BLaER1 treated with 17β-estradiol and CSF1 and Interleukin-3, amounts not matched to agents 10 nM and 100 nM (cell line): ENCODE measurements around the gene ILRUN.
A peak's percentile ranks its signal among the peaks of the same experiment; 100 is the strongest.

ENCODE experiments used
- H3K27ac ChIP-seq, 11 experiments: shearing (Covaris generic); formaldehyde crosslinking; 2 replicates each; pipeline ENCODE4 v1.8.1; 2022
- H3K27me3 ChIP-seq, 11 experiments: shearing (Covaris generic); formaldehyde crosslinking; 2 replicates each; pipeline ENCODE4 v1.8.1; 2022
- H3K36me3 ChIP-seq, 11 experiments: shearing (Covaris generic); formaldehyde crosslinking; 2 replicates each; pipeline ENCODE4 v1.8.1; 2022
- H3K4me1 ChIP-seq, 10 experiments: shearing (Covaris generic); formaldehyde crosslinking; 2 replicates each; pipeline ENCODE4 v1.8.1; 2022
- H3K4me2 ChIP-seq, 11 experiments: shearing (Covaris generic); formaldehyde crosslinking; 2 replicates each; pipeline ENCODE4 v1.8.1; 2022
- H3K4me3 ChIP-seq, 10 experiments: shearing (Covaris generic); formaldehyde crosslinking; 2 replicates each; pipeline ENCODE4 v1.8.1; 2022
- H3K9ac ChIP-seq, 11 experiments: shearing (Covaris generic); formaldehyde crosslinking; 2 replicates each; pipeline ENCODE4 v1.8.1; 2022
- H3K9me3 ChIP-seq, 11 experiments: shearing (Covaris generic); formaldehyde crosslinking; replicated peaks in 1 of 11; 2 replicates each; pipeline ENCODE4 v1.8.1; 2022
- H4K20me1 ChIP-seq, 11 experiments: shearing (Covaris generic); formaldehyde crosslinking; 2 replicates each; pipeline ENCODE4 v1.8.1; 2022
- Cebpa-rat ChIP-seq, 11 experiments: shearing (Covaris generic); IDR thresholded peaks; 2 replicates each; pipeline ENCODE4 v1.8.1; 2022

ILRUN gene

DNA sequence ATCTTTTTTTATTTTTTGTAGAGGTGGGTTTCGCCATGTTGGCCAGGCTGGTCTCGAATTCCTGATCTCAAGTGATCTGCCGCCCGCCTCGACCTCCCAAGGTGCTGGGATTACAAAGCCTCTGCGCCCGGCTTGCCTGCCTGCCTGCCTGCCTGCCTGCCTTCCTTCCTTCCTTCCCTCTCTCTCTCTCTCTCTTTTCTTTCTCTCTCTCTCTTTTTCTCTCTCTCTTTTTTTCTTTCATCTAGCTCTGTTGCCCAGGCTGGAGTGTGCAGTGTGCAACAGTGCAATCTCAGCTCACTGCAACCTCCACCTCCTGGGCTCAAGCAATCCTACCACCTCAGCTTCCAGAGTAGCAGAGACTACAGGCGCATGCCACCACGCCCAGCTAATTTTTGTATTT lies 4.6 kb upstream of the ILRUN start:
- Histone ChIP-seq H3K9ac (no peak overlapping the region), H3K36me3 (no peaks in the 10 kb centered on the region), H3K4me3 (no peak overlapping the region), H3K27ac (no peak overlapping the region), H3K9me3 (no peaks in the 10 kb centered on the region), H3K4me2 (no peak overlapping the region), H3K4me1 (peaks cover 0 to 12% (median 6%) of the 10 kb centered on the region in 10 experiments; a peak in 12 of 20 replicates), H3K27me3 (no peaks in the 10 kb centered on the region), H4K20me1 (peaks cover 0 to 2% (median under 1%) of the 10 kb centered on the region in 11 experiments; a peak in 6 of 22 replicates)
- TF ChIP-seq Cebpa-rat (IDR thresholded peaks at IDR 0.05): no peak

DNA sequence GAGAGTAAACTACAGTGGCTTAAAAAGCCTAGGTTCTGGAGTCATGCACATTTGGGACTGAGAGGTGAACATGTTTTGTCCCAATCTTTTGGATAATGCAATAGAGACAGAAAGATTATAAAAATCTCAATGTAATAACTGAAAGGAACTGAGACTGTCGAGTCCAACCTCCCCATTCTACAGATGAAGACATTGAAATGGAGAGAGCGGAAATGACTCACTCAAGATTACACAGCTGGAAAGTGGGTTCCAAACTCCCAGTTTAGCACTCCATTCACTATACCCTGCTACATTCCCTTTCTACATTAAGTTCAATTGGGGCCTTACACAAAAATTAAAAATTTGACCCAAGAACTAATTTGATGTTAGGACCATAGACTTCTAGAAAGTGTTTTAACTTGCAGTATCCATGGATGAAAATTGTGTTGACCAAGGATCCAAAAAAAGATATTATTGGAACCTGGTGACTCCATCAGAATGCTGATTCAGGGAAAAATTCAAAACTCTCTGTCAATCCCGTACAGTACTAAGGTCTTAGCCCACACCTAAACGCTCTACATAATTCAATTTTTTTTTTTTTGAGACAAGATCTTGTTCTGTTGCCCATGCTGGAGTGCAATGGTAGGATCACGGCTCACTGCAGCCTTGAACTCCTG lies 1.5 kb upstream of the ILRUN start:
- peaks cover 22 to 38% (median 33%) of the 10 kb centered on the region in 10 experiments for H3K4me1 ChIP-seq
- TF ChIP-seq Cebpa-rat (IDR thresholded peaks at IDR 0.05): no peak
- H3K4me3 ChIP-seq: peak overlapping the region in 2 of 10 experiments; percentile 88 to 99; a peak in 1 of 20 replicates
- H3K9ac ChIP-seq: no peak overlapping the region
- no peaks in the 10 kb centered on the region for H3K27me3 ChIP-seq
- H4K20me1 ChIP-seq: peaks cover 23 to 34% (median 32%) of the 10 kb centered on the region in 11 experiments; a peak in 19 of 22 replicates
- H3K4me2 ChIP-seq: peak overlapping the region in 10 of 11 experiments; percentile 66 to 93 (median 82); a peak in 13 of 22 replicates
- H3K36me3 ChIP-seq: peaks cover 0 to 17% (median 2%) of the 10 kb centered on the region in 11 experiments; a peak in 5 of 22 replicates
- H3K9me3 ChIP-seq: no peaks in the 10 kb centered on the region
- H3K27ac ChIP-seq: no peak overlapping the region

DNA sequence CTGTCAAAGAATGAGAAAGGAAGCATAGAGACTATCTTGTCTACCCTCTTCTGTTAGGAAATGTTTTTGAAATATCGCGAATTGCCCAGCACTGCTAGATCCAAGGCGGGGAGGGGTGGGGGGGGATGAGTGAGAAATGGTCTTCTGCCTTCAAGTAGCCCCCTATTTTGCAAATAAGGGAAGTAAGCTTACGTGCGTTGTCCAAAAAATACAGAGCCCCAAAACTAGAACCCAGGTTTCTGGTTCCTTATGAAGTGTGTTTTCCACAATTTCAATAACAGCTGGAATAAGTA lies 923 bp upstream of the ILRUN start:
- TF ChIP-seq Cebpa-rat (IDR thresholded peaks at IDR 0.05): no peak
- Histone ChIP-seq H3K9ac (peak overlapping the region in 8 of 11 experiments; percentile 68 to 98 (median 78); a peak in 14 of 22 replicates), H3K36me3 (peaks cover 0 to 22% (median 4%) of the 10 kb centered on the region in 11 experiments; a peak in 7 of 22 replicates), H3K9me3 (no peaks in the 10 kb centered on the region), H3K27me3 (no peaks in the 10 kb centered on the region), H3K27ac (peak overlapping the region in 10 of 11 experiments; percentile 72 to 91 (median 84); a peak in 15 of 22 replicates), H4K20me1 (peaks cover 27 to 39% (median 37%) of the 10 kb centered on the region in 11 experiments; a peak in 19 of 22 replicates), H3K4me1 (peaks cover 28 to 41% (median 33%) of the 10 kb centered on the region in 10 experiments), H3K4me3 (peak overlapping the region; percentile 79 to 99 (median 90); a peak in 19 of 20 replicates), H3K4me2 (peak overlapping the region; percentile 66 to 93 (median 81))

DNA sequence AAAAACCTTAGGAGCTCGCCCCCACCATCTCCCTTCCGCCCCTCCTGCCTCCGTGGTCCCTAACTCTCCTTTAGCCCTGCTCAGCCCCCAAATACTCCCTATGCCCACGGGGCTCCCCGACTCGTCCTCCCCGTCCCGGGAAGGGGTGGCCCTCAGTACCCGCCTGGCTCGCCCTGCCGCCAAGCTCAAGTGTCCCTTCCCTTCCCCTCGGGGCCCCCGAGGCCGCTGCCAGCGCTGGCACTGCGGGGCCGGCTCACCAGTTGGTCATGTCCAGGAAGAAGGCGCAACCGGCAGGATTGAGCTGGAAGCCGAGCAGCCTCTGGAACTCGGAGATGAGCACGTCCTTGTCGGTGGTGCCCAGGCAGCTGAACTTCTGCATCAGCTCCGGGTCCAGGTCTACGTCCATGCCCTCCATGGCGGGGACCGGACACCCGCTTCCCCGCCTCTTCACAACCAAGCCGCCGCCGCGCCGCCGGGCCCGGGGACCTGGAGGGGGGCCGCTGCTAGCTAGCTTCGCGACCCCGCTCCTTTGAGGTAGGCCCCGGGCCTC lies 303 bp downstream of the ILRUN start:
- H3K4me2 ChIP-seq: peak overlapping the region; percentile 83 to 100 (median 95)
- peak overlapping the region; percentile 79 to 99 (median 90) for H3K4me3 ChIP-seq
- peaks cover 36 to 51% (median 49%) of the 10 kb centered on the region in 11 experiments; a peak in 20 of 22 replicates for H4K20me1 ChIP-seq
- H3K9me3 ChIP-seq: no peaks in the 10 kb centered on the region
- no peak for TF ChIP-seq Cebpa-rat (IDR thresholded peaks at IDR 0.05)
- peak overlapping the region; percentile 85 to 98 (median 92) for H3K9ac ChIP-seq
- peaks cover 0 to 28% (median 4%) of the 10 kb centered on the region in 11 experiments; a peak in 8 of 22 replicates for H3K36me3 ChIP-seq
- peaks cover 28 to 51% (median 37%) of the 10 kb centered on the region in 10 experiments for H3K4me1 ChIP-seq
- peak overlapping the region; percentile 79 to 93 (median 89) for H3K27ac ChIP-seq
- no peaks in the 10 kb centered on the region for H3K27me3 ChIP-seq

DNA sequence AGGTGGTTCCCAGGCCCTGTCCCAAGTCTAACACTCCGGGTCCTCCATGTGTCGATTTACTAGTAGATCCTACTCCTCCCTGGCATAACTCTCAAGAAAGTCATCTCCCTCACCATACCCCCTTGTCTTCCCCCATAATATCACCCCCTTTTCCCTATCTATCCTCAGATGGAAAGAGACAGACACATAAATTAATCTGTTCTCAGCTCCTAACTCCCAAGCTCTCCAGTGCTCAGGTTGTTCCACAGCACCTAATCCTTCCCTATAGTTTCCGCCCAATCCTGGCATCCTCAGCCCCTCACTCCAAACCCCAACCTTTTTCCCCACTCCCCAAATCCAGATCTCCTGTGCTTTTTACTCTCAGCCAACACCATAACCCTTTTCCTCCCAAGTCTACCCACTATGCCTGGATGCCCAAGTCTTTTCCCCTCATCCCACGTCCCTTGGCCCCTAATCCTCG lies 808 bp downstream of the ILRUN start:
- Histone ChIP-seq H3K4me3 (peak overlapping the region; percentile 79 to 99 (median 90)), H3K4me2 (peak overlapping the region; percentile 83 to 100 (median 95)), H3K4me1 (peaks cover 28 to 51% (median 37%) of the 10 kb centered on the region in 10 experiments), H4K20me1 (peaks cover 37 to 56% (median 54%) of the 10 kb centered on the region in 11 experiments; a peak in 20 of 22 replicates), H3K27me3 (no peaks in the 10 kb centered on the region), H3K36me3 (peaks cover 0 to 28% (median 4%) of the 10 kb centered on the region in 11 experiments; a peak in 8 of 22 replicates), H3K9ac (peak overlapping the region; percentile 85 to 98 (median 92)), H3K27ac (peak overlapping the region; percentile 79 to 93 (median 89)), H3K9me3 (no peaks in the 10 kb centered on the region)
- TF ChIP-seq Cebpa-rat (IDR thresholded peaks at IDR 0.05): no peak

DNA sequence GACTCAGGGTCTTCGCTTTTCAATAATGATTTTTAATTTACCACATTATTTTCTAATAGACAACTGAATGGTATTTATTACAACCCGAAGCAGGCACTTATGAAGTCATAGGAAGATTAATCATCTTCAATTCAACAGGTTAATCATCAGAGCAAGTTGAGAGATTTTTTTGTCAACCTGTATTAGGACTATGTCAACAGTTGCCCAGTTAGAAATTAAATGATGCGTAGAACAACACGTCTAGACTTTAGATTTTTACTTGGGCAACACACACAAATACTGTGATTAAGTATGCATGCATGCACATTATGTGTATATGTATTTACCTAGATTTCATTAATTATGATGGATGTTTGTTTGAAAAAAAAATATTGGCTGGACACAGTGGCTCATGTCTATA lies 4.3 kb downstream of the ILRUN start:
- Histone ChIP-seq H3K4me2 (peak overlapping the region in 2 of 11 experiments; percentile 10 to 29; a peak in 2 of 22 replicates), H4K20me1 (peaks cover 37 to 87% (median 79%) of the 10 kb centered on the region in 11 experiments; a peak in 21 of 22 replicates), H3K4me1 (peaks cover 22 to 44% (median 32%) of the 10 kb centered on the region in 10 experiments), H3K36me3 (peaks cover 18 to 47% (median 22%) of the 10 kb centered on the region in 11 experiments), H3K27me3 (no peaks in the 10 kb centered on the region), H3K27ac (no peak overlapping the region), H3K9me3 (peaks cover 0 to 16% (median 14%) of the 10 kb centered on the region in 11 experiments; a peak in 18 of 22 replicates), H3K9ac (no peak overlapping the region), H3K4me3 (no peak overlapping the region)
- TF ChIP-seq Cebpa-rat (IDR thresholded peaks at IDR 0.05): no peak

DNA sequence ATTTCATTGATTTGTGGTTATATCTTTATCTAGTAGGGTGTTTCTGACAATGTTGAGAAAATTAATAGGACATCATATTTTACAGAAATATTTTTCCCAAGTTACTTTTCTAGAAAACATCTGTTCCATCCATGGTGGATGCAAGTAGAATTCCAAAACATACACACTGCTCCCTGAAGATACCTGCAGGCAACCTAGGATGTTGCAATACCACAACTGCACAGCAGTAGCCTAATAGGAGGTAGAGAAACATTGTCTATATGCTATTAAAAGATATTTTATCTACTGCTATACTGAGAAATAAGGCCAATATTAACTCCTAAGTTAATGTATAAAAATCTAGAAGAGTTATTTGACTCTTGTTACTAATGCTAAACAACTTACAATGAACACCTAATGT lies 6.8 kb downstream of the ILRUN start:
- H3K4me3 ChIP-seq: no peak overlapping the region
- TF ChIP-seq Cebpa-rat (IDR thresholded peaks at IDR 0.05): no peak
- no peaks in the 10 kb centered on the region for H3K27me3 ChIP-seq
- peaks cover 12 to 37% (median 17%) of the 10 kb centered on the region in 10 experiments for H3K4me1 ChIP-seq
- H3K4me2 ChIP-seq: no peak overlapping the region
- peaks cover 0 to 21% (median 16%) of the 10 kb centered on the region in 11 experiments; a peak in 18 of 22 replicates for H3K9me3 ChIP-seq
- H3K36me3 ChIP-seq: peaks cover 20 to 53% (median 30%) of the 10 kb centered on the region in 11 experiments
- no peak overlapping the region for H3K27ac ChIP-seq
- H4K20me1 ChIP-seq: peaks cover 25 to 100% (median 79%) of the 10 kb centered on the region in 11 experiments; a peak in 21 of 22 replicates
- no peak overlapping the region for H3K9ac ChIP-seq

DNA sequence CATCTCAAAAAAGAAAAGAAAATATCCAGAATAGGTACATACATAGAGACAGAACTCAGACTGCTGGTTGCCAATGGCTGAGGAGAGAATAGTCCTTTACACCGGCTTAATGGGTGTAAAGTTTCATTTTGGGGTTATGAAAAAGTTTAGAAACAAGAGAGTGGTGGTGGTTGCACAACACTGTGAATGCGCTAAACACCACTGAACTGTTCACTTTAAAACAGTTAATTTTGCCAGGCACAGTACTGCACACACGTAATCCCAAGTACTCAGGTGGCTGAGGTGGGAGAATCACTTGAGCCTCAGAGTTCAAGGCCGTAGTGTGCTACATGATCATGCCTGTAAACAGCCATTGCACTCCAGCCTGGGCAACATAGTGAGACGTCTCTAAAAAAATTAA lies 7.6 kb downstream of the ILRUN start:
- Histone ChIP-seq H4K20me1 (peaks cover 22 to 100% (median 79%) of the 10 kb centered on the region in 11 experiments; a peak in 21 of 22 replicates), H3K4me2 (no peak overlapping the region), H3K9ac (no peak overlapping the region), H3K27me3 (no peaks in the 10 kb centered on the region), H3K9me3 (peaks cover 0 to 21% (median 16%) of the 10 kb centered on the region in 11 experiments; a peak in 18 of 22 replicates), H3K4me1 (peaks cover 4 to 29% (median 9%) of the 10 kb centered on the region in 10 experiments), H3K36me3 (peaks cover 20 to 45% (median 28%) of the 10 kb centered on the region in 11 experiments), H3K27ac (no peak overlapping the region), H3K4me3 (no peak overlapping the region)
- peak in 2 of 11 experiments; percentile 9 to 24; a peak in 1 of 22 replicates for TF ChIP-seq Cebpa-rat (IDR thresholded peaks at IDR 0.05)
